ENCODE measurements around the gene ZNF541. TPM values are rescaled to one million over a fixed set of nuclear protein-coding genes. Genes with fewer than 3 reads are reported as not detected.

Gene ZNF541
- total and polyA plus RNA-seq, 12 donors, result 0.18 to 14.5 (median 4.9) TPM

DNA sequence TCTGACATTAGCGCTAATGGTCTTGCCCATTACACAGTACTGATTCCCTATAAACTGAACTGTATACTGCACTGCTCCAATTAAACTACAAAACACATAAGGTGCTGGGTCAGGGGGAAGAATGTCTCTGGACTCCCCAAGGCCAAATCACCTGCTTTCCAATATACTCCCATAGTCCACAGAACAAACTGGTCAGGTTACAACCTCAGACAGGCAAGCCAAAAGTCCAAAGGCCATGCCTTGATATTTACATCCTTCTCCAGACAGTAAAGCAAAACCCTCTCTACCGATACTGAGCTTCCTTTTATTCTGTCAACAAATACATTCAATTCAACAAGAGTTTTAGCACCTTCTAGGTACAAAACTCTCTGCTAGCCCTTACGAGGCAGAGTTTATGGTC lies 8.9 kb downstream of the ZNF541 start:
- 79 to 95% (median 90%) methylated on average over 3 of the region's 3 CpGs for WGBS, 4 donors

DNA sequence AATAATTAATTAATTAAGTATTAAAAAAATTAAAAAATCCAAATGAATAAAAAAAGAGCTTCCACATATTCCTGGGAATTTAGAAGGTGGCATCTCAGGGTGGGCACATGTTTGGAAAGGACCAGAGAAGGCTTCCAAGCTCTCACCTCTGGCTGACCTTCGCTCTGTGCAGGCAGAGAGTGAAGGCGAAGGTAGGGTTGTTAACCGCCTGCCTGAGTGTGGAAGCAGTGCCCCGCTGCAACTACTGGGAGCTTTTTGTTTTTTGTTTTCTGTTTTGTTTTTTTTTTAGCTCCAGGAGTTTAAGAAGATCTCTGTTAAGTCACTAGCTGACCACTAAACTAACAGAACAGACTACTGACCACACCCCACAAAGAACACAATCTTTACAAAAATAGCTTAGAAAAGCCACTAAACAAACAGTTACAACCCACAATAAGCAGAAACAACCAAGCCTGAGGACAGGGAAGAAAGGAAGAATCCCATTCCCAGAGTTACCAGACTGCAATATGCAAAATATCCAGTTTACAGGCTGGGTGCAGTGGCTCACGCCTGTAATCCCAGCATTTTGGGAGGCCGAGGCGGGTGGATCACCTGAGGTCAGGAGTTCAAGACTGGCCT lies 11.4 kb downstream of the ZNF541 start:
- DNase-seq, result no peak
- H3K27ac ChIP-seq, result no peak overlapping the region
- no peaks in the 10 kb centered on the region for H3K27me3 ChIP-seq
- TF ChIP-seq, protein P1, sequence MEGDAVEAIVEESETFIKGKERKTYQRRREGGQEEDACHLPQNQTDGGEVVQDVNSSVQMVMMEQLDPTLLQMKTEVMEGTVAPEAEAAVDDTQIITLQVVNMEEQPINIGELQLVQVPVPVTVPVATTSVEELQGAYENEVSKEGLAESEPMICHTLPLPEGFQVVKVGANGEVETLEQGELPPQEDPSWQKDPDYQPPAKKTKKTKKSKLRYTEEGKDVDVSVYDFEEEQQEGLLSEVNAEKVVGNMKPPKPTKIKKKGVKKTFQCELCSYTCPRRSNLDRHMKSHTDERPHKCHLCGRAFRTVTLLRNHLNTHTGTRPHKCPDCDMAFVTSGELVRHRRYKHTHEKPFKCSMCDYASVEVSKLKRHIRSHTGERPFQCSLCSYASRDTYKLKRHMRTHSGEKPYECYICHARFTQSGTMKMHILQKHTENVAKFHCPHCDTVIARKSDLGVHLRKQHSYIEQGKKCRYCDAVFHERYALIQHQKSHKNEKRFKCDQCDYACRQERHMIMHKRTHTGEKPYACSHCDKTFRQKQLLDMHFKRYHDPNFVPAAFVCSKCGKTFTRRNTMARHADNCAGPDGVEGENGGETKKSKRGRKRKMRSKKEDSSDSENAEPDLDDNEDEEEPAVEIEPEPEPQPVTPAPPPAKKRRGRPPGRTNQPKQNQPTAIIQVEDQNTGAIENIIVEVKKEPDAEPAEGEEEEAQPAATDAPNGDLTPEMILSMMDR (IDR thresholded peaks at IDR 0.05), result no peak
- TF ChIP-seq POLR2A (IDR thresholded peaks at IDR 0.05), result no peak
- no peaks in the 10 kb centered on the region for H3K9me3 ChIP-seq (replicated peaks in 1 of 3)
- H3K4me1 ChIP-seq (replicated peaks in 1 of 2), result no peaks in the 10 kb centered on the region
- intact Hi-C loops (cut with DNase I), result no loop called here
- no peak overlapping the region for H3K4me3 ChIP-seq
- no peaks in the 10 kb centered on the region for H3K36me3 ChIP-seq (replicated peaks in 1 of 2)
- 91 to 94% (median 92%) methylated on average over 7 of the region's 7 CpGs for WGBS, 4 donors

More for the DNA sequence above, 8.9 kb downstream of the ZNF541 start:
- H3K27ac ChIP-seq, result no peak overlapping the region
- no peaks in the 10 kb centered on the region for H3K9me3 ChIP-seq (replicated peaks in 1 of 3)
- no peaks in the 10 kb centered on the region for H3K4me1 ChIP-seq (replicated peaks in 1 of 2)
- no peaks in the 10 kb centered on the region for H3K27me3 ChIP-seq
- H3K4me3 ChIP-seq, result no peak overlapping the region
- no peaks in the 10 kb centered on the region for H3K36me3 ChIP-seq (replicated peaks in 1 of 2)
- no peak for DNase-seq
- intact Hi-C loops (cut with DNase I), result no loop called here
- no peak for TF ChIP-seq POLR2A (IDR thresholded peaks at IDR 0.05)
- TF ChIP-seq, protein P1 (IDR thresholded peaks at IDR 0.05), result no peak

DNA sequence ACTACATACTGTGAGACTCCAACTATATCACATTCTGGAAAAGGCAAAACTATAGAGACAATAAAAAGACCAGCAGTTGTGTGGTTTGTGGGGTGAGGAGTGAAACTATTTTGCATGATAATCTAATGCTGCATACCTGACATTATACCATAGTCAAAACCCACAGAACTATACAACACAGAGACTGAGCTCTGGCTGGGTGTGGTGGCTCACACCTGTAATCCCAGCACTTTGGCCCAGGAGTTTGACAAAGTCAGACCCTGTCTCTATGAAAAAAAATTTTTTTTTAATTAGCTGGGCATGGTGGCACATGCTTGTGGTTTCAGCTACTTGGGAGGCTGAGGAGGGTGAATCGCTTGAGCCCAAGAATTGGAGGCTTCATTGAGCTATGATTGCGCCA lies 11.9 kb downstream of the ZNF541 start:
- no peak for TF ChIP-seq POLR2A (IDR thresholded peaks at IDR 0.05)
- TF ChIP-seq, protein P1 (IDR thresholded peaks at IDR 0.05), result no peak
- WGBS, 4 donors, result 93 to 97% (median 95%) methylated on average over 2 of the region's 2 CpGs
- DNase-seq, result no peak

DNA sequence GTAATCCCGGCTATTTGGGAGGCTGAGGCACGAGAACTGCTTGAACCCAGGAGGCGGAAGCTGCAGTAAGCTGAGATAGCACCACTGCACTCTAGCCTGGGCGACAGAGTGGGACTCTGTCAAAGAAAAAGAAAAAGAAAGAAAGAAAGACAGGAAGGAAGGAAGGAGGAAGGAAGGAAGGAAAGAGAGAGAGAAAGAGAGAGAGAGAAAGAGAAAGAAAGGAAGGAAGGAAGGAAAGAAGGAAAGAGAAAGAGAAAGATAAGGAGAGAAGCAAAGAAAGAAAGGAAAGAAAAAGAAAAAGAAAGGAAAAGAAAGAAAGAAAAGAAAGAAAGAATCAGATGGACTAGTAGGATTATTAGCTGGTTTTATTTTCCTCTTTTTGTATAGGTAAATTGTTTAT lies 22.8 kb downstream of the ZNF541 start:
- TF ChIP-seq, protein P1 (IDR thresholded peaks at IDR 0.05), result no peak
- TF ChIP-seq POLR2A (IDR thresholded peaks at IDR 0.05), result no peak
- H3K27ac ChIP-seq, result no peak overlapping the region
- WGBS, 4 donors, result 90 to 93% (median 91%) methylated on average over 4 of the region's 4 CpGs
- no peaks in the 10 kb centered on the region for H3K4me1 ChIP-seq (replicated peaks in 1 of 2)
- no peaks in the 10 kb centered on the region for H3K9me3 ChIP-seq (replicated peaks in 1 of 3)
- no peak overlapping the region for H3K4me3 ChIP-seq
- H3K36me3 ChIP-seq (replicated peaks in 1 of 2), result no peaks in the 10 kb centered on the region
- no peak for DNase-seq
- intact Hi-C loops (cut with DNase I), result no loop called here
- H3K27me3 ChIP-seq, result no peaks in the 10 kb centered on the region

More for the DNA sequence above, 11.9 kb downstream of the ZNF541 start:
- H3K9me3 ChIP-seq (replicated peaks in 1 of 3), result no peaks in the 10 kb centered on the region
- no peaks in the 10 kb centered on the region for H3K36me3 ChIP-seq (replicated peaks in 1 of 2)
- no peaks in the 10 kb centered on the region for H3K27me3 ChIP-seq
- no peak overlapping the region for H3K4me3 ChIP-seq
- intact Hi-C loops (cut with DNase I), result no loop called here
- no peaks in the 10 kb centered on the region for H3K4me1 ChIP-seq (replicated peaks in 1 of 2)
- H3K27ac ChIP-seq, result no peak overlapping the region
